GM19023 (cell line): ENCODE measurements around the gene KIFAP3.
A peak's percentile ranks its signal among the peaks of the same experiment; 100 is the strongest.
"Not testable (repeated sequence)": the region's sequence is repeated elsewhere in the genome, so short reads cannot be mapped to it uniquely, and the experiment has no call there.

Source experiments
- ATAC-seq: cut with Tn5 transposase; IDR thresholded peaks from one replicate; pipeline ENCODE4 v1.9.1; 2021; ENCODE audit warnings: mild to moderate bottlenecking, moderate library complexity; ENCODE audit not compliant: unreplicated experiment

KIFAP3 gene

DNA sequence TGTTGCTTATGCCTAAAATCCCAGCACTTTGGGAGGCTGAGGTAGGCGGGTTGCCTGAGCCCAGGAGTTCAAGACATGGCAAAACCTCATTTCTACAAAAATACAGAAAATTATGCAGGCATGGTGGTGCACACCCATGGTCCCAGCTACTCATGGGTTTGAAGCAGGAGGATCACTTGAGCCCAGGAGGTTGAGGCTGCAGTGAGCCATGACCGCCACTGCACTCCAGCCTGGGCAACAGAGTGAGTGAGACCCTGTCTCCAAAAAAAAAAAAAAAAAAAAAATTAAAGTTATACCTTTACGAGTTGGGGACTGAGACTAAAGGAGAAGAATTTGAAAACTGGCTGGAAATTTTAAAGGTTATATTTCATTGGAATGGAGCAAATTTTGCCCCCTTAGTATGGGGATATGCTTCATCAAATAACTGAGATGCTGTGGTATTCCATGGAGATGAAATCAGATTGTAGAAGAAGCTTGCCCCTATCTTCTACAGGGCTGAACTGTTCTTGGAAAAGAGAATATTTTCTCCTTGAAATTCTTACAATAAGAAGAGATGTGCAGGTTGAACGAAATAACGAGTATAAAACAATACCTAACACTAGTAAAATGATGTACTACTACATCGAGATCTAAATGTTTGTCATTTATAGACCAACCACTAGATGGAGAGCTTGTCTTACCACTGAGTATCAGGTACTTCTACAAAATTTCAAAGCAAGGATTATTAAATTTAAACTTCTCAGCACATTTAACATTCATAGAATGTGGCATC, 145.9 kb downstream of the KIFAP3 start:
- ATAC-seq = peak; percentile 55

DNA sequence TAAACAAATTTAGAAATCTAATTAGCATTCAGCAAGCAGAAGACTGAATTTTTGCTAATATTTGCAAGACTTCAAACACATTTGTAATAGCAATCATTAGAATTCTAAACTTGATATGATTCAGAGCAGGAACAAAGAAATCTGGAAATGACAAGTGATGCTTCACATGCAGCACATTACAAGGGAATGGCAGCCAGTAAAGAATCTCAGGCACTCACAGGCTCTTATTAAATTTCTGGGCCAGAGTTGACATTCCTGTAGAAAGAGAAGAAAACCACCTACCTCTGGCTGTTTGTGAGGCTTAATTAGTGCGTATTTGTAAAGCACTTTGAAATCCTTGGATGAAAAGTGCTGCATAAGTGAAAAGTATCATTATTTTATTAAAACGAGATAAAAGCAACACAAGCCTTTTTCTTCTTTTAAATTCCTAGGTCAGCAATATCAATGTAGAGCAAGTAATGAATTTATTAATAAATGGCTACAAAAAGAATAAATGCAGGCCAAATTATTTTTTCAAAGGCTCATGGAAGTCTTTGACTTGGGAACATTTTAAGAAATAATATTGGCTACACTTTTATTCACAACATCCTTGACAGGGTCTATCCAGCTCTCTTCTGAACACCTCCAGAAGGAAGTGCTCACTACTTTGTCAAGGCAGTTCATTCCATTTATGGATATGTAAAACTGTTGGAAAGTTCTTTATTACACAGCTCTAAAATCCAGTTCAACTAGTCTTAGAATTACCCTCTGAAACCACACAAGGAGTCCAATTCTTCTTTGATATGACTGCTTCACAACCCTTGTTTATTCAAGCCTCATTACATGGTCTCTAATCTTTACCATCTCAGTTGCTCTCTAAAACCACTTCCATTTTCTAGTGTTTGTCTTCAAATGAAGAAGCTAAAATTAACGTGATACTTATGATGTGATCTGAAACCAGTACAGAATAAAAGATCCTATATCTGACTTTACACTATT, 148.7 kb downstream of the KIFAP3 start:
- ATAC-seq = no peak

DNA sequence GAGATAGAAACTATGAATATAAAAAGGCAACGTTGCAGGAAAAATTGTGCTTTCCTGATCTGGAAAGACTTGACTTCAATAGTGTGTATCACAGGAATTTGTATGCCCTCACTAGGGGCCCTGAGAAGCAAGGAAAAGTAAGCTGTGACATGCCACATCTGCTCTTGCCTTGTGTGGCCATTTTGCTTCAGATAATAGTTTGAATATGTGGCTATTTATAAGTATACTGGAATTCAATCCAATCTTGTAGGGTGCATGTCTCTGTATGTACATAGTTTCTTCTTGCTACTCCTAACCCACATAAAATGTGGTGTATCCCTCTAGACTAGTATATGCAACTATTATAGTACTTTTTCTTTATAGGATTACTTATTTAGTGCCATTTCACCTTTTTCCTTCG, 149.7 kb downstream of the KIFAP3 start:
- ATAC-seq = no peak

DNA sequence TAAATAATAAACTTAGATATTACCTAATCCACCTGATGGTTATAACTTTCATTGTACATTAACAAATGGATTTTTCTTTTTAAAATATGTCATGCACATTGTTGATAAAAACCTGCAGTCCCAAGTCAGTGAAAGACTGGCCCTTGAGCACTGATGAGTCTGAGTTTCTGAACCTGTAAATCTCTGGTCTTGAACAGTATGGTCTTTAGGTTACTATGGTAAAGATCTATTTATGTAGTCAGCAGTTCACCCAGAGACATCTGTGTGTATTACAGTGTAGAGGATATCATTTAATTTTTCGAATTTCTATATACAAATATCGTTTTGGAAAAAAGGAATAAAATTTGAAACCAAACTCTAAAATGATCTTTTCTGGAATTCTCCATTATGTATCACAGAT, 150.4 kb downstream of the KIFAP3 start:
- no peak for ATAC-seq

DNA sequence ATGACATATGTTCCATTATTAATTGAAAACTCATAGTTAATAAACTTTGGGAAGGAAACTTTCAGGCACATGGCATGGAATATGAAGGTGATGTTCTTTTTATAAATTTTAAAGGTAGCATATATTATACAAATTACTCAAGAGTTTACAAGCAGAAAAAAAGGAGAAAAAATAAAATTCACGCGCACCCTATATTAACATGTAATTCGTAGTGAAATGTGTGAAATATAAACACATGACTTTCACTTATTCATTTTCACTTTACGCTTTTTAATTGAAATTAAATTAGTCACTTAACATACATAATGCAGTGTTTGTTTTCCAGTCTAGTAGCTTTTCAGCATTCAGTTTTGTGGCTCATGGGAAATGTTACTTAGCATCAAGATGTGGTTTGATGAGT, 153.4 kb downstream of the KIFAP3 start:
- no peak for ATAC-seq

DNA sequence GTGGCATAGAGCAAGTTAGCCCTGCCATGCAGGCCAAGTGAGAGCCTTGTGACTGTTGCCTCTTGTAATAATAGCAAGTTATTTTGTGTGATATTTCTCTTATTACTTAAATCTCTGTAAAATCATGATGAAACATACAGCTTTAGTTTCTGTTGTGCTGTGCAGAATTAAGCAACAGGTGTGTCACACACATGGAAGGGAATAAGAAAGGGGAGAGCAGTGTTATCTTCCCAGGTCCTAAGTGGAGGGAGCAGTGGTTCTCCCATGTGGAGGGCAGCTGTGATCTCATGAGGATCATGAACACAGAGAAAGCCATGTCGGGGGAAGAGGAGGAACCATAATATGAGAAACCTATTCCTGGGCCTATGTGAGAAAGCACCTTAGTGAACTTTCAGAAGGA, 155.6 kb downstream of the KIFAP3 start:
- ATAC-seq = no peak

DNA sequence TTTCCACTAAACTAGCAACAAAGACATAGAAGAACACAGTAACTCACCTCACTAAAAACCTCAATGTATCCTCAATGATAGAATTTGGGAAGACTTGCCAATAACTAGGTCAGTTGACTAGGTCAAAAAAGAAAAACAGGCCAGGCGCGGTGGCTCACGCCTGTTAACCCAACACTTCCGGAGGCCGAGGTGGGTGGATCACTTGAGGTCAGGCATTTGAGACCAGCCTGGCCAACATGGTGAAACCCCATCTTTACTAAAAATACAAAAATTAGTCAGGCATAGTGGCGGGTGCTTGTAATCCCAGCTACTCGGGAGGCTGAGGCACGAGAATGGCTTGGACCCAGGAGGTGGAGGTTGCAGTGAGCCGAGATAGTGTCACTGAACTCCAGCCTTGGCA, 156.3 kb downstream of the KIFAP3 start:
- not testable (repeated sequence) for ATAC-seq

DNA sequence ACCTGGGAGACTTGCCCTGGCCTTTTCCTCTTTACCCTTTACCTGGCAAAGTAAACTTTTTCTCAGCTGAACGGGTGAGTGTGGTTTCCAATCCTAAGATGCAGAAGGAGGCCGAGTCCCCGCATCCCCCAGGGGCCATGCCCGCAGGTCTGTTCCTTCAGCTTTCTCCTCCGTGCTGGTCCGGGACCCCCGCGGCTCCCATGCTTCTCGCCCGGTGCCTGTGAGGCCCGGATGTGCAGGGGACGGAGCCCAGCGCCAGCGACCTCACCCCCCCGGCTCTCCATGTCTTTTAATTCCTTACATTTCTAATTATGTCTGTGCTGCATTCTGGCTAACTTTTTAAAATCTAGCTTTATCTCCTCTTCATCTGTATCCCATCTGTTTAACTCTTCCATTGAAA, 159.3 kb downstream of the KIFAP3 start:
- no peak for ATAC-seq

DNA sequence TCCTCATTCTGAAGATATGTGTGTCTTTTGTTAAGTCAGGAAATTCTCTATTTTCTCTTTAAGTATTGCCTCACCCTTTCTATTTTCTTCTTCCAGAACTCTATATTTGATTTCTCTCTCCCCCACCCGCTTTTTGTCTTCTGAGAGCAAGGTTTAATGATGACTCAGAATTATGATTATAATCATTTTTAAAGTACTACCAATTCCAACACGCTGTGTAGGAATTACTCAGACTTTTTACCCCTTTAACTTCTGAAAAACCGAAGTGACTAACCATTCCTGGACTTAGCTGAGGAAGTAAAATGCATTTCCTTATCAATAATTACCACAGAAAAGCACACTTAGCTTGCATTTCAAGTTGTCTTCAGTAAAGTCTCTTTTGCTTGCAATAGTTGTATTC, 160.0 kb downstream of the KIFAP3 start:
- no peak for ATAC-seq

DNA sequence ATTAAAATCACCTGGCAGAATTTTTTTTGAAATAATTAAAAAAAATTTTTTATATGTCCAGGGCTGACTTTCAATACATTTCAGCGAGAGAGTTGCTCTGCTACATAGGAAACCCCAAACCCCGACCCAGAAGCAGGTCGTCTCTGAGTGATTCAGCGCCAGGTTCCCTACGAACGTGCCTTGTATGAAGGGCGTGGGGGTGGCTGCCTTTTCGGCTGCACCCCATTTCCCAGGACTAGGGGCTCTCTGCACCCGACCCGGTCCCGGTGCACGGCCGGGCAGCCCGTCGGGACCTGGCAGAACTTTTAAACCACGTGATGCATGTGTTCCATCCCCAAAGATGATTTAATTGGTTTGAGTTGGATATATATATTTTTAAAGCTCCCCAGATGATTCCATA, 165.0 kb downstream of the KIFAP3 start:
- ATAC-seq = no peak

DNA sequence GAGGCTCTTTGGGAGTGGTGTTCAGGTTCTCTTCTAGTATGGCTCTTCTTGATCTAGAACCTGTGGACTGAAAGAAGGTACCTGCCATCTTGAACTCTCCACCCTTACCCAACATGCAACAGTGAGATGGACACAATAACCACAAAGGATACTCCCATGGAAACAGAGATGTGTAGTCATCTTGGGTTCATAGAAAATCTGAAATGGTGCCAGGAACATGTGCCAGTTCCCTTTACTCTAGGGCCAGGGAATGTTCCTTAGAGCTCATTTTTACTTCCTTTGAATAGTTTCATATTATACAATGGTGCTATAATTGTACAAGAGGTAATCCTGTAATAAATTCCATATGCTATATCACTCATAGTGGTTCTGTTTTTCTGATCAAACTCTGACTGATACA, 167.6 kb downstream of the KIFAP3 start:
- no peak for ATAC-seq

DNA sequence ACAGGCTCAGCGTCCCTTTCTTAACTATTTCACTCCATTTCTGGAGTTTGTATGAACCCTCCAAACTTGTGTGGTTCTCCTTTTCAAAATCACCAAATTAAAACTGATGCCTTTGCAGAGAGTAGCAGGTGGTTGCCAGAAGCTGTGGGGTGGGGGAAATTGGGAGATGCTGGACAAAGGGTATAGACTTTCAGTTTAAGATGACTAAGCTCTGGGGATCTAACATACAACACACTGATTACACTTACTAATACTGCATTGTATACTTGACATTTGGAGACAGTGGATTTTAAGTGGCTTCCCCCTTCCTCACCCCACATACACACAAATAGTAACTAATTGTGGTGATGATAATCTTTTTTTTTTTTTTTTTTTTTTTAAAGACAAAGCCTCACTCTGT, 169.7 kb downstream of the KIFAP3 start:
- no peak for ATAC-seq

DNA sequence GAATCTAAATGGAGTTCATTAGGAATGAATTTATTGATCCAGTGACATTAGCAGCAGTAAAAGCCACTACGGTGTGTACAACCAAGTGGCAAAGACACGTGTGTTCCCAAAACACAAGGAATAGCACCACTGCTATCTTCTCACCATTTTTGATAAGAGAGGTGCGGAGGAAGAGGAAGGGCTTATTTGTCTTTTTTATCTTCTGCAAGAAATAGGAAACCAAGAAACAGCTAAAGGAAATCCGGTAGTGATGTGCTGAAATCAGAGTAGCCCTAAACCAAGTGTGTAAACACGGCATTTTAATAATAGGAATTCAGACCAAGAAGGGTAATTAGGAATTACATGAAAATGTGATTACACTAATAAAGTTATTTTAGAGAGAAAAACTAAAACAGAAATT, 171.7 kb downstream of the KIFAP3 start:
- no peak for ATAC-seq

DNA sequence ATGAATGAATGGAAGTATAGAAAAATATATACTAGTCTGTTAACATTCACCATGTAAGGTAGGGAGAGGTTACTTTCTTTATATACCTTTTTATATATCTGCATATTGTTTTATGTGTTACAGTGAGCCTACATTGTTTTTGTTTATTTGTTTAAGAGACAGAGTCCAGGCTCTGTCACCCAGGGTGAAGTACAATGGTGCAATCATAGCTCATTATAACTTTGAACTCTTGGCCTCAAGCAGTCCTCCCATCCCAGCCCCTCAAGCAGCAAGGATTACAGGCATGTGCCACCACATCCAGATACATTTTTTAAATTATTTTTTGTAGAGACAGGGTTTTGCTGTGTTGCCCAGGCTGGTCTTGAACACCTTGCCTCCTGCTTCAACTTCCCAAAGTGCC, 173.4 kb downstream of the KIFAP3 start:
- ATAC-seq = no peak

DNA sequence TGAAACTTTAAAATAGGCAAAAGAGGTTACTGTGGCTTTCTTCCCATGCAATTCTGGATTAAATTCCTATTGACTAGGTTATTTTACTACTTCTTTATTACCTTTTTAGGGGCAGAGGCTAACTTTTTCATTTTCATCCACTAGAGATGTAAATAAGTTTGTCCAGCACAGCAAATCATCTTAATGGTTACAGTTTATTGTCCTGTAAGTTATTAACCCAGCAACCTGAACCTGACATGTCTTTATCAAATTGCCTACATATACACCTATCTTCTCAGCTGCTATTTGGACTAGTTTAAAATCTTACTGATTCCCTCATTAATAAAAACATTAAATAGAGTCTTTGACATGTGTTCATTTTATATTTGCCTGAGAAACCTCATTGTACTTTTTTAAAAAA, 173.9 kb downstream of the KIFAP3 start:
- no peak for ATAC-seq

DNA sequence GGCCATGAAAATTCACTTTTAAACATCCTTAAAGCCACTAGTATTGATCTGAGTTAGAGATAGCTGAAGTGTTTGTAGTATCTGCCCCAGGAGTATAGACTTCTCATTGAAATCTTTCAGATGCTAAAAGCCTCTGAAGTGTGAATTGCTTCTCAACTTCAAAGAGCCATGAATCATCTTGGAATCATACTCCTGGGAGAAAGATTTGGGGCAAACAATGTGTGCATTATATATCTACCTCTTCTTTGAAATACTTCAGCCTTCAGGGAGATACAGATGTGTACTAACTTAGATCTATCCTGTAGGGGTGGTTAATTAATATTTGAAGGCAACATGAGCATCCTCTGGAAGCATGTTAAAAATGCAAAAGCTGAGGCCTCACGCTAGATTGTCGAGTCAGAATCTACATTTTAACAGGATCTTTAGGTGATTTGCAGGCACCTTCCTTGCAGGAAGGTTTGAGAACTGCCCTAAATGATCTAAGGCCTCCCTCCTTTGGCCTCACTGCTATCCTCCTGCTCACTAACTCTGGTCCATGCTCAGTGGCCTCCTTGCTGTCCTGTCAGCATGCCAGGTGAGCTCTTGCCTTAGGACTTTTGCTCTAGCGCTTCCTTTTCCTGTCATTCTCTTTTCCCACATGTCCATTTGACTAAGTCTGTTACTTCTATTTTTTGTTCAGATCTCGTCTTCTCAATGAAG, 174.8 kb downstream of the KIFAP3 start:
- no peak for ATAC-seq

DNA sequence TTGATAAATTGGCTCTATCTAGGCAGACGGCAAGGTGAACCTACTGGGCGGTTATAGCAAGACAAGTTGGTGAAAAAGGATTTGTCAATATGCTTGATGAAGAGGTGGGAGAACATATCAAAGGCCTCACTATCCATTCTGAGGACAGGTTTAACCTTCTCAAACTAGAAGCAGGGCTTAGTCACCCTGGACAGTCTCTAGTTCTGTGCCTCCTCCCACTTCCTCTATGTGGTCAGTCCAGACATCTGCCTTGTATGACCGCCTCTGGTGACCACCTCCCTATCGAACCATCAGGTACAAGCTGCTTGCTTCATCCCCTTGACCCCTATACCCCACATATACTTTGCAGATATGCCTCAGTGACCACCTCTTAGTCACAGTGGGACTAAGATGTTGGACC, 178.5 kb downstream of the KIFAP3 start:
- ATAC-seq = no peak

DNA sequence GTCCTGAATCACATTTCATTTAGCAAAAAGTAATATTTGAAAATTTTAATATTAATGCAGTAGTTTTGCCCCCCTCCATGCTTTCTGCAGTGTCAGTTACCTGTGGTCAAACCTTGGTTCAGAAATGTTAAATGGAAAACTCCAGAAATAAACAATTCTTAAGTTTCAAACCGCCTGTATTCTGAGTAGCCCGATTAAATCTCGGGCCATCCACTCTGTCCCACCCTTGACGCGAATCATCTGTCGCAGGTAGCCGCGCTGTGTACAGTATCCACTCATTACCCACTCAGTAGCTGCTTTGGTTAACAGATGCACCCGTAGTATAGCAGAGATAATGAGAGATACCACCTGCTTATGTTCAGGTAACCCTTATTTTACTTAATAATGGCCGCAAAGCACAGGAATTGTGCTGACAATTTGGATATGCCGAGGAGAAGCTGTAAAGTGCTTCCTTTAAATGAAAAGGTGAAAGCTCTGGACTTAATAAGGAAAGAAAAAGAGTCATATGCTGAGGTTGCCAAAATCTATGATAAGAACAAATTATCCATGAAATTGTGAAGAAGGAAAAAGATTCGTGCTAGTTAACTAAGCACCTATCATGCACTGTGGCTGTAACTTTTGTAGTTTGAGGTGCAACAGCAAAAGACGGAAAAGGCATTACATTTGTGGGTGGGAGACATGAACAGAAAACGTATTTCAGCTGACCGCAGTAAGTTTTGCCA, 179.9 kb downstream of the KIFAP3 start:
- ATAC-seq = no peak

DNA sequence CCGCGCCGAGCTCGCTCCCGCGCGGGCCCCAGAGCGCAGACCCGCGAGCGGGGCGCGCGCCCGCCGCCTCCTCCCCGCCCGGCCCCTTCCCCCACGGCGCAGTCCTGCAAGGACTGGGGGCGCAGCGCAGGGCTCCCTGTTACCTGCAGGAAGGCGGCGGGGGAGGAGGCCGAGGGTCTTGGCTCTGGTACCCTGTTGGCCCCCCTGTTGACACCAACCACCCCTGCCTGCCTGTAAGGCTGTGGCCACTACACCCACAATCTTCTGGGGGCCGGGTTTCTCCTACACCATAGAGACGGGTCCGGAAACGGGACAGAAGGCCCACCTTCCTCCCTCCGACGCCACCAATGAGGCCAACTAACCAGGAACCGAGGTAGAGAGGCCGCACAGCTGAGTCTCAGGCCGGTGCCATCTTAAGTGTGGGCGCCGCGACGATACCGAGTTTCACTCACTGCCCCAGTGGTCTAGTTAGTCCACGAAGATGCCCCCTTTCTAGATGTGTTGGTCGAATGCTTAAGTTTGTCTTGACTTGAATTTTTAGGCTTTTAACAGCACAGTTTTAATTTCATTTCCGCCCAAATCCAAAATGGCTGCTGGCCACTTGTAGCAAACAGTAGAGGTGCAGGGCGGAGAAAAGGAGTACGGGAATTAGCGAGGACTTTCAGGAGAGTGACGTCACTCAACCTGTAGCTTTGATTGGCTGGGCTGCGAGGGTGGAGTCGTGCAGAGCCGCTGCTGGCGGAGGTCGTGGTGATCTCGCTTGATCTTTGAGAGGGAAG, 180.7 kb downstream of the KIFAP3 start, which contains the start of gene SCYL3:
Gene SCYL3 (minus strand): TSS at position 252 of the 779 bp plus-strand sequence. CDS start 5,056 bp downstream, outside the sequence.
- peak; percentile 91 for ATAC-seq
